ENCODE results near the gene TSPAN17. TPM values are rescaled to one million over a fixed set of nuclear protein-coding genes. Genes with fewer than 3 reads are reported as not detected.

TSPAN17 gene
- total and polyA plus RNA-seq, 9 of the 15 experiments (the other 6 are each of a cell fraction or from before 2014, with no cell fraction given), result 0.73 to 58.3 (median 34.5) TPM

DNA sequence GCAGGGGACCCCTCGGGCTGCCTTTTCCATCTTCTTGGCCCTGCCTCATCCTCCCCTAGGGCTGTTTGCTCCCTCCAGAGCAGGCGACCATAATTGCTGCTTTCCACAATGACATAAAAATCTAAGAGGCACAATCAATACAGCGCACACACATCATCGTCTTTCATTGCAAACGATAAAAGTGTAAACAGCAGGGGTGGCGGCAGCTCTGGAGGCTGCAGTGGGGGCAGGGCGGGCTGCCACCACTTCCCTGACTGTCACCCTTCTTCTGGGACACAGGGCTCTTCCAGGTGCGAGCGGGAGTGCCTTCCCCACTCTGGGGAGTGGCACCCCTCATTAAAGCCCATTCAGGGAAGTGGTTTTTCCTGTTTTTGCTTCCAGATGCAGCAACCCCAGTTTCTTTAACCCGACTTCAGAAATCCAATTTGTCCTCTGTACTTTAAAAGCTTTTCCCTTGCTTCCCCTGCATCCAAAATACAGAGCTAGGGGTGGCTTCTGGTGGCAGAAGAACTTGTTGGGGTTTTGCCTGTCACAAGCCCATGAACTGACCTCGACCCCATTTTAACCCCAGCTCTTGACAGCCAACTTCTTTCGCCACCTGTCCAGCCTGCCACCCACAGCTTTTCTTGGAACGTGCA, 45.7 kb downstream of the TSPAN17 start (continued):
- no peak for TF ChIP-seq CBFA2T2 (conservative IDR thresholded peaks at IDR 0.05)
- TF ChIP-seq RAD21 (CRISPR knock-in tag; conservative IDR thresholded peaks at IDR 0.05 in 1 of 2, IDR thresholded peaks at IDR 0.05 in 1 of 2), result no peak
- TF ChIP-seq, protein P1, sequence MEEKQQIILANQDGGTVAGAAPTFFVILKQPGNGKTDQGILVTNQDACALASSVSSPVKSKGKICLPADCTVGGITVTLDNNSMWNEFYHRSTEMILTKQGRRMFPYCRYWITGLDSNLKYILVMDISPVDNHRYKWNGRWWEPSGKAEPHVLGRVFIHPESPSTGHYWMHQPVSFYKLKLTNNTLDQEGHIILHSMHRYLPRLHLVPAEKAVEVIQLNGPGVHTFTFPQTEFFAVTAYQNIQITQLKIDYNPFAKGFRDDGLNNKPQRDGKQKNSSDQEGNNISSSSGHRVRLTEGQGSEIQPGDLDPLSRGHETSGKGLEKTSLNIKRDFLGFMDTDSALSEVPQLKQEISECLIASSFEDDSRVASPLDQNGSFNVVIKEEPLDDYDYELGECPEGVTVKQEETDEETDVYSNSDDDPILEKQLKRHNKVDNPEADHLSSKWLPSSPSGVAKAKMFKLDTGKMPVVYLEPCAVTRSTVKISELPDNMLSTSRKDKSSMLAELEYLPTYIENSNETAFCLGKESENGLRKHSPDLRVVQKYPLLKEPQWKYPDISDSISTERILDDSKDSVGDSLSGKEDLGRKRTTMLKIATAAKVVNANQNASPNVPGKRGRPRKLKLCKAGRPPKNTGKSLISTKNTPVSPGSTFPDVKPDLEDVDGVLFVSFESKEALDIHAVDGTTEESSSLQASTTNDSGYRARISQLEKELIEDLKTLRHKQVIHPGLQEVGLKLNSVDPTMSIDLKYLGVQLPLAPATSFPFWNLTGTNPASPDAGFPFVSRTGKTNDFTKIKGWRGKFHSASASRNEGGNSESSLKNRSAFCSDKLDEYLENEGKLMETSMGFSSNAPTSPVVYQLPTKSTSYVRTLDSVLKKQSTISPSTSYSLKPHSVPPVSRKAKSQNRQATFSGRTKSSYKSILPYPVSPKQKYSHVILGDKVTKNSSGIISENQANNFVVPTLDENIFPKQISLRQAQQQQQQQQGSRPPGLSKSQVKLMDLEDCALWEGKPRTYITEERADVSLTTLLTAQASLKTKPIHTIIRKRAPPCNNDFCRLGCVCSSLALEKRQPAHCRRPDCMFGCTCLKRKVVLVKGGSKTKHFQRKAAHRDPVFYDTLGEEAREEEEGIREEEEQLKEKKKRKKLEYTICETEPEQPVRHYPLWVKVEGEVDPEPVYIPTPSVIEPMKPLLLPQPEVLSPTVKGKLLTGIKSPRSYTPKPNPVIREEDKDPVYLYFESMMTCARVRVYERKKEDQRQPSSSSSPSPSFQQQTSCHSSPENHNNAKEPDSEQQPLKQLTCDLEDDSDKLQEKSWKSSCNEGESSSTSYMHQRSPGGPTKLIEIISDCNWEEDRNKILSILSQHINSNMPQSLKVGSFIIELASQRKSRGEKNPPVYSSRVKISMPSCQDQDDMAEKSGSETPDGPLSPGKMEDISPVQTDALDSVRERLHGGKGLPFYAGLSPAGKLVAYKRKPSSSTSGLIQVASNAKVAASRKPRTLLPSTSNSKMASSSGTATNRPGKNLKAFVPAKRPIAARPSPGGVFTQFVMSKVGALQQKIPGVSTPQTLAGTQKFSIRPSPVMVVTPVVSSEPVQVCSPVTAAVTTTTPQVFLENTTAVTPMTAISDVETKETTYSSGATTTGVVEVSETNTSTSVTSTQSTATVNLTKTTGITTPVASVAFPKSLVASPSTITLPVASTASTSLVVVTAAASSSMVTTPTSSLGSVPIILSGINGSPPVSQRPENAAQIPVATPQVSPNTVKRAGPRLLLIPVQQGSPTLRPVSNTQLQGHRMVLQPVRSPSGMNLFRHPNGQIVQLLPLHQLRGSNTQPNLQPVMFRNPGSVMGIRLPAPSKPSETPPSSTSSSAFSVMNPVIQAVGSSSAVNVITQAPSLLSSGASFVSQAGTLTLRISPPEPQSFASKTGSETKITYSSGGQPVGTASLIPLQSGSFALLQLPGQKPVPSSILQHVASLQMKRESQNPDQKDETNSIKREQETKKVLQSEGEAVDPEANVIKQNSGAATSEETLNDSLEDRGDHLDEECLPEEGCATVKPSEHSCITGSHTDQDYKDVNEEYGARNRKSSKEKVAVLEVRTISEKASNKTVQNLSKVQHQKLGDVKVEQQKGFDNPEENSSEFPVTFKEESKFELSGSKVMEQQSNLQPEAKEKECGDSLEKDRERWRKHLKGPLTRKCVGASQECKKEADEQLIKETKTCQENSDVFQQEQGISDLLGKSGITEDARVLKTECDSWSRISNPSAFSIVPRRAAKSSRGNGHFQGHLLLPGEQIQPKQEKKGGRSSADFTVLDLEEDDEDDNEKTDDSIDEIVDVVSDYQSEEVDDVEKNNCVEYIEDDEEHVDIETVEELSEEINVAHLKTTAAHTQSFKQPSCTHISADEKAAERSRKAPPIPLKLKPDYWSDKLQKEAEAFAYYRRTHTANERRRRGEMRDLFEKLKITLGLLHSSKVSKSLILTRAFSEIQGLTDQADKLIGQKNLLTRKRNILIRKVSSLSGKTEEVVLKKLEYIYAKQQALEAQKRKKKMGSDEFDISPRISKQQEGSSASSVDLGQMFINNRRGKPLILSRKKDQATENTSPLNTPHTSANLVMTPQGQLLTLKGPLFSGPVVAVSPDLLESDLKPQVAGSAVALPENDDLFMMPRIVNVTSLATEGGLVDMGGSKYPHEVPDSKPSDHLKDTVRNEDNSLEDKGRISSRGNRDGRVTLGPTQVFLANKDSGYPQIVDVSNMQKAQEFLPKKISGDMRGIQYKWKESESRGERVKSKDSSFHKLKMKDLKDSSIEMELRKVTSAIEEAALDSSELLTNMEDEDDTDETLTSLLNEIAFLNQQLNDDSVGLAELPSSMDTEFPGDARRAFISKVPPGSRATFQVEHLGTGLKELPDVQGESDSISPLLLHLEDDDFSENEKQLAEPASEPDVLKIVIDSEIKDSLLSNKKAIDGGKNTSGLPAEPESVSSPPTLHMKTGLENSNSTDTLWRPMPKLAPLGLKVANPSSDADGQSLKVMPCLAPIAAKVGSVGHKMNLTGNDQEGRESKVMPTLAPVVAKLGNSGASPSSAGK (IDR thresholded peaks at IDR 0.05), result no peak
